ENCODE results near the gene MTA2.

- TF ChIP-seq POLR2AphosphoS5 (IDR thresholded peaks at IDR 0.05): no peak
- TF ChIP-seq EZH2 (IDR thresholded peaks at IDR 0.05; ENCODE audit: borderline replicate concordance, insufficient read depth, low read length, poor library complexity, severe bottlenecking): no peak
Measured at GRCh38 chr11:62647609-62648005, 45.9 kb upstream of the MTA2 start.
